Smooth muscle cell (in vitro differentiated cells): ENCODE results near the gene GRIK5. TPM values are rescaled to one million over a fixed set of nuclear protein-coding genes. Genes with fewer than 3 reads are reported as not detected.

Source experiments
- DNase-seq: peaks from one replicate; lab custom pipeline; 2025; ENCODE audit not compliant: unreplicated experiment; lab: John Stamatoyannopoulos, UW
- H2AFZ ChIP-seq: fragments of 200-600 bp; sonication (generic); 2 replicates; pipeline ENCODE4 v1.6.0; 2016; ENCODE audit warnings: antibody characterized with exemption, low read depth, mild to moderate bottlenecking
- H3F3A ChIP-seq: fragments of 200-600 bp; sonication (generic); 2 replicates; pipeline ENCODE4 v1.6.0; 2017; ENCODE audit warnings: antibody characterized with exemption, low read depth
- H3K27ac ChIP-seq: fragments of 200-600 bp; sonication (generic); 2 replicates; pipeline ENCODE4 v1.5.1; 2016; ENCODE audit warnings: low read depth, mild to moderate bottlenecking
- H3K27me3 ChIP-seq: fragments of 200-600 bp; sonication (generic); 2 replicates; pipeline ENCODE4 v1.6.1; 2016; ENCODE audit warnings: low read depth, mild to moderate bottlenecking
- H3K36me3 ChIP-seq: fragments of 200-600 bp; sonication (generic); 2 replicates; pipeline ENCODE4 v1.5.1; 2016; ENCODE audit warnings: low read depth
- H3K4me1 ChIP-seq: fragments of 200-600 bp; sonication (generic); 2 replicates; pipeline ENCODE4 v1.5.1; 2016; ENCODE audit warnings: low read depth
- H3K4me2 ChIP-seq: fragments of 200-600 bp; sonication (generic); 2 replicates; pipeline ENCODE4 v1.6.0; 2016; ENCODE audit warnings: mild to moderate bottlenecking
- H3K4me3 ChIP-seq: fragments of 200-600 bp; sonication (generic); 2 replicates; pipeline ENCODE4 v1.5.1; 2016; ENCODE audit warnings: mild to moderate bottlenecking
- H3K79me2 ChIP-seq: fragments of 200-600 bp; sonication (generic); 2 replicates; pipeline ENCODE4 v1.6.0; 2016; ENCODE audit warnings: low read depth, mild to moderate bottlenecking
- H3K9ac ChIP-seq: fragments of 200-600 bp; sonication (generic); 2 replicates; pipeline ENCODE4 v1.6.0; 2016; ENCODE audit warnings: low read depth
- H3K9me3 ChIP-seq: fragments of 200-600 bp; sonication (generic); replicated peaks from 2 replicates; pipeline ENCODE4 v1.5.1; 2016; ENCODE audit warnings: low read depth
- H4K20me1 ChIP-seq: fragments of 200-600 bp; sonication (generic); 2 replicates; pipeline ENCODE4 v1.6.0; 2016; ENCODE audit warnings: low read depth
- CTCF ChIP-seq: fragments of 200-600 bp; sonication (generic); IDR thresholded peaks from 2 replicates; pipeline ENCODE4 v1.5.1; 2017; ENCODE audit warnings: borderline replicate concordance, mild to moderate bottlenecking, antibody characterized with exemption; ENCODE audit not compliant: insufficient read depth, poor library complexity, severe bottlenecking
- WGBS: methylation state at CpG from one replicate; pipeline ENCODE4 v1.1.7; 2016; ENCODE audit warnings: low lambda C conversion rate; 5-methylcytosine and 5-hydroxymethylcytosine counted together
- polyA plus RNA-seq: library from polyadenylated mRNA; unstranded; fragments of >200 nt; fragmentation: Nextera tagmentation; extraction: Ambion mirVana; gene quantifications from 2 replicates; pipeline ENCODE4 v1.2.1, GENCODE V29; 2016
- total RNA-seq: library from RNA; depleted of rRNA; stranded (reverse); fragments of >200 nt; gene quantifications from 2 replicates; pipeline ENCODE4 v1.2.3, GENCODE V29; 2014

Gene GRIK5
- total and polyA plus RNA-seq, 2 experiments from 2014 or later, result 0.67 to 2.0 TPM

GRCh38 chr19:42028304-42029216 lies 41.4 kb downstream of the GRIK5 start:
- H3K4me2 ChIP-seq, result no peak overlapping the region
- H3K79me2 ChIP-seq, result no peaks in the 10 kb centered on the region
- DNase-seq, result no peak
- WGBS, result 53% methylated on average over 8 of the region's 8 CpGs
- H3K36me3 ChIP-seq, result no peaks in the 10 kb centered on the region
- no peak overlapping the region for H3K9ac ChIP-seq
- peak; percentile 51 for TF ChIP-seq CTCF
- no peak overlapping the region for H3K4me3 ChIP-seq
- H2AFZ ChIP-seq, result no peak overlapping the region
- H4K20me1 ChIP-seq, result no peaks in the 10 kb centered on the region
- H3K4me1 ChIP-seq, result no peaks in the 10 kb centered on the region
- no peaks in the 10 kb centered on the region for H3K27me3 ChIP-seq
- no peak overlapping the region for H3K27ac ChIP-seq
- H3F3A ChIP-seq, result no peaks in the 10 kb centered on the region
- H3K9me3 ChIP-seq, result no peaks in the 10 kb centered on the region

GRCh38 chr19:42024622-42025111 lies 45.3 kb downstream of the GRIK5 start:
- Histone ChIP-seq H2AFZ (no peak overlapping the region), H3K4me2 (peak overlapping the region; percentile 64), H3K9ac (no peak overlapping the region), H3K4me3 (no peak overlapping the region), H3F3A (no peaks in the 10 kb centered on the region), H3K27me3 (no peaks in the 10 kb centered on the region), H3K36me3 (no peaks in the 10 kb centered on the region), H3K4me1 (no peaks in the 10 kb centered on the region), H3K79me2 (no peaks in the 10 kb centered on the region), H4K20me1 (no peaks in the 10 kb centered on the region), H3K27ac (peak overlapping the region; percentile 62), H3K9me3 (no peaks in the 10 kb centered on the region)
- DNase-seq, result peak; percentile 18
- no peak for TF ChIP-seq CTCF
- WGBS, result 45% methylated on average over 12 of the region's 12 CpGs

GRCh38 chr19:42023943-42024260 lies 46.1 kb downstream of the GRIK5 start:
- no peak for DNase-seq
- WGBS, result 83% methylated on average over 4 of the region's 4 CpGs
- H3K4me2 ChIP-seq, result no peak overlapping the region
- no peaks in the 10 kb centered on the region for H3K9me3 ChIP-seq
- no peak overlapping the region for H3K4me3 ChIP-seq
- no peaks in the 10 kb centered on the region for H3K27me3 ChIP-seq
- H3K27ac ChIP-seq, result no peak overlapping the region
- no peaks in the 10 kb centered on the region for H3K79me2 ChIP-seq
- no peak overlapping the region for H3K9ac ChIP-seq
- no peaks in the 10 kb centered on the region for H3K36me3 ChIP-seq
- no peaks in the 10 kb centered on the region for H3K4me1 ChIP-seq
- no peaks in the 10 kb centered on the region for H3F3A ChIP-seq
- no peak overlapping the region for H2AFZ ChIP-seq
- no peak for TF ChIP-seq CTCF
- no peaks in the 10 kb centered on the region for H4K20me1 ChIP-seq
